Measurements from ENCODE around the gene SUSD3. TPM values are rescaled to one million over a fixed set of nuclear protein-coding genes. Genes with fewer than 3 reads are reported as not detected.

Gene SUSD3
- total and polyA plus RNA-seq, 9 donors, result 1.7 to 3.9 (median 2.6) TPM

DNA sequence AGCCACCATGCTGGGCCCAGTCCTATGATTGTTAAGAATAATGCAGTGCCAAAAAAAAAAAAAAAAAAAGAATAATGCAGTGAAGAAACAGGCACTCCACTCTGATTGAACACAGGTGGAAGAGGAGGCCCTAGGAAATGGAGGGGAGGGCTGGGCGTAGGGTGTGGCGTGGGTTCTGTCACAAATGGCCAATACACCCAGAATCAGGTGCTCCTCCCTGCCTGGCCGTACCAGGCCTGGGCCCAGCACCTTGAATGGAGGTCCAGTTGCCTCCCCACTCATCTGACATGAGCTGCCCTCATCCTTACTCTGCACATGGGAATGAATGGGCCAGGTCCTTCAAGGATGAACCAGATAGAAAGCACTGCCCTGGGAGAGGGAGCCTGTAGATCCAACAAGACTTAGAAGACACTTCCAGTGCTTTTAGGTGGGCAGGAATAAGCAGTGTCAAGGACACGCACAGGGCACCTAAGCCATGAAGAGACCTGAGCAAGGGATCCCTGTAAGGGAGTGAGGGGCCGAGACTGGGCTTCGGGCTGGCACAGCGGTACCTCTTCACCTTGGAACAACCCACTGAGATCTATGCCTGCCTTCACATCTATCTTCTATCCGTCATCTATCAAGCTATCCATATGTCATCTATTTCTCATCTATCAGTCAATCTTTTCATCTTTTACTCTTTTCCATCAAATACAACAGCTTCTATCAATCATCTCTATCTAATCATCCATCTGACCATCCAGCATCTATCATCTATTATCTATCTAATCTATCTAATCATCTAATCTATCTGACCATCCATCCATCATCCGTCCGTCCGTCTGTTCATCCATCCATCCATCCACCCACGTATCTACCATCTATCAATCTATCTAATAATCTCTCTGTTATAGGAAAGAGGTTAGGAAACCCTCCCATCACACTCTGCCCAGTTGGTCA is 59.7 kb downstream of the SUSD3 start:
- Histone ChIP-seq H3K27ac (ENCODE audit: low read length) (no peak overlapping the region), H3K4me3 (ENCODE audit: low read length) (no peak overlapping the region), H3K27me3 (ENCODE audit: control insufficient read depth, insufficient read depth, low read length) (no peaks in the 10 kb centered on the region), H3K36me3 (ENCODE audit: control insufficient read depth, insufficient read depth, low read length) (peaks cover 21% of the 10 kb centered on the region), H3K9me3 (replicated peaks; ENCODE audit: control insufficient read depth, low read depth, low read length) (no peaks in the 10 kb centered on the region), H3K4me1 (ENCODE audit: control insufficient read depth, insufficient read depth, low read length) (peaks cover 42% of the 10 kb centered on the region)
- WGBS (ENCODE audit: insufficient coverage), result 89% methylated on average over 7 of the region's 12 CpGs
- DNase-seq, result peak; percentile 2

- DNase-seq, result peak; percentile 17
These were observed 60.6 kb downstream of the SUSD3 start for GRCh38 chr9:93118863-93119702.

DNA sequence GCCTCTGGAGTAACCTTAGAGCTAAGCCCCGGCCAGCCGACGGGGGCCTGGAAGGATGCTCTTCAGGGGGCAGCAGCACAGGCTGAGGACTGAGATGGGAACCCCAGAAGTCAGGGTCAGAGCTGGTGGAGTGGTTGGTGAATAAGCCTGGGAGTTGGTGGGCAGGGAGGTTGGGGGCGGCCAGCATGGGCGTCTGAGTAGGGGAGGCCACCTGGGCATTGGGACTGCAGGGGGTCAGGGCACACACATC is 61.1 kb downstream of the SUSD3 start:
- no peaks in the 10 kb centered on the region for H3K27me3 ChIP-seq (ENCODE audit: control insufficient read depth, insufficient read depth, low read length)
- H3K4me1 ChIP-seq (ENCODE audit: control insufficient read depth, insufficient read depth, low read length), result peaks cover 39% of the 10 kb centered on the region
- H3K9me3 ChIP-seq (replicated peaks; ENCODE audit: control insufficient read depth, low read depth, low read length), result no peaks in the 10 kb centered on the region
- peaks cover 27% of the 10 kb centered on the region for H3K36me3 ChIP-seq (ENCODE audit: control insufficient read depth, insufficient read depth, low read length)
- WGBS (ENCODE audit: insufficient coverage), result 52% methylated on average over 5 of the region's 5 CpGs
- peak overlapping the region; percentile 62 for H3K27ac ChIP-seq (ENCODE audit: low read length)
- no peak overlapping the region for H3K4me3 ChIP-seq (ENCODE audit: low read length)
- no peak for DNase-seq

More at GRCh38 chr9:93118863-93119702, 60.6 kb downstream of the SUSD3 start:
- peaks cover 25% of the 10 kb centered on the region for H3K36me3 ChIP-seq (ENCODE audit: control insufficient read depth, insufficient read depth, low read length)
- H3K9me3 ChIP-seq (replicated peaks; ENCODE audit: control insufficient read depth, low read depth, low read length), result no peaks in the 10 kb centered on the region
- no peak overlapping the region for H3K4me3 ChIP-seq (ENCODE audit: low read length)
- peaks cover 39% of the 10 kb centered on the region for H3K4me1 ChIP-seq (ENCODE audit: control insufficient read depth, insufficient read depth, low read length)
- WGBS (ENCODE audit: insufficient coverage), result 78% methylated on average over 11 of the region's 12 CpGs
- no peaks in the 10 kb centered on the region for H3K27me3 ChIP-seq (ENCODE audit: control insufficient read depth, insufficient read depth, low read length)
- H3K27ac ChIP-seq (ENCODE audit: low read length), result peak overlapping the region; percentile 62

- H3K9me3 ChIP-seq (replicated peaks; ENCODE audit: control insufficient read depth, low read depth, low read length), result no peaks in the 10 kb centered on the region
- peak; percentile 89 for DNase-seq
- peak overlapping the region; percentile 62 for H3K27ac ChIP-seq (ENCODE audit: low read length)
- H3K36me3 ChIP-seq (ENCODE audit: control insufficient read depth, insufficient read depth, low read length), result peaks cover 29% of the 10 kb centered on the region
- no peak overlapping the region for H3K4me3 ChIP-seq (ENCODE audit: low read length)
- WGBS (ENCODE audit: insufficient coverage), result 40% methylated on average over 18 of the region's 23 CpGs
- H3K4me1 ChIP-seq (ENCODE audit: control insufficient read depth, insufficient read depth, low read length), result peaks cover 39% of the 10 kb centered on the region
- no peaks in the 10 kb centered on the region for H3K27me3 ChIP-seq (ENCODE audit: control insufficient read depth, insufficient read depth, low read length)
These were observed 61.7 kb downstream of the SUSD3 start for GRCh38 chr9:93119953-93120845.

DNA sequence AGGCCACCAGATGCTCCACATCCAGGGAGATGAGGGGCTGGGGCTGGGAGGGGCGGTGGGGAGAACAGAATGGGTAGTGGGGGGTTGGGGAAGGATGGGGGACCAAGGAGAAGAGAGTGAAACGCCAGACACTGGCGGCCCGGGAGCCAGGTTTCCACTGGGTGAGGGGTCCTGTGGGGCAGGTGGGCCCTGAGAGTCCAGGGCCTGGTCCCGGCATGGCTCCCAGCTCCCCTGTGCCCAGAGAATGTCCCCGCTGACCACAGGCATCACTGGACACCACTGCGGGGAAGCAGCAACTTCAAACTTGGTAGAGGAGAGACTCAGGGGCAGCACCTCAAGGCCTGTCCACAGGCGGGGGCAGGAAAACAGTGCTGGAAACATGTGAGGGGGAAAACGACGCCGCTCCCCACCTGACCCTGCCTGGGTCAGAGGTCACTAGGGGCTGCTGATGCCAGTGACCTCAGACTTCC is 62.4 kb downstream of the SUSD3 start:
- H3K4me1 ChIP-seq (ENCODE audit: control insufficient read depth, insufficient read depth, low read length), result peaks cover 39% of the 10 kb centered on the region
- H3K36me3 ChIP-seq (ENCODE audit: control insufficient read depth, insufficient read depth, low read length), result peaks cover 35% of the 10 kb centered on the region
- H3K27ac ChIP-seq (ENCODE audit: low read length), result no peak overlapping the region
- H3K9me3 ChIP-seq (replicated peaks; ENCODE audit: control insufficient read depth, low read depth, low read length), result no peaks in the 10 kb centered on the region
- 81% methylated on average over 9 of the region's 11 CpGs for WGBS (ENCODE audit: insufficient coverage)
- DNase-seq, result peak; percentile 3
- no peaks in the 10 kb centered on the region for H3K27me3 ChIP-seq (ENCODE audit: control insufficient read depth, insufficient read depth, low read length)
- no peak overlapping the region for H3K4me3 ChIP-seq (ENCODE audit: low read length)

GRCh38 chr9:93121316-93122241 is 63.1 kb downstream of the SUSD3 start:
- Histone ChIP-seq H3K36me3 (ENCODE audit: control insufficient read depth, insufficient read depth, low read length) (peaks cover 35% of the 10 kb centered on the region), H3K27me3 (ENCODE audit: control insufficient read depth, insufficient read depth, low read length) (no peaks in the 10 kb centered on the region), H3K4me3 (ENCODE audit: low read length) (no peak overlapping the region), H3K27ac (ENCODE audit: low read length) (no peak overlapping the region), H3K4me1 (ENCODE audit: control insufficient read depth, insufficient read depth, low read length) (peaks cover 40% of the 10 kb centered on the region), H3K9me3 (replicated peaks; ENCODE audit: control insufficient read depth, low read depth, low read length) (no peaks in the 10 kb centered on the region)
- DNase-seq, result peak; percentile 8
- 82% methylated on average over 19 of the region's 20 CpGs for WGBS (ENCODE audit: insufficient coverage)

- WGBS (ENCODE audit: insufficient coverage), result 79% methylated on average over 14 of the region's 14 CpGs
These were observed 64.3 kb downstream of the SUSD3 start for GRCh38 chr9:93122721-93123221.

GRCh38 chr9:93123561-93124283 is 65.2 kb downstream of the SUSD3 start:
- peaks cover 37% of the 10 kb centered on the region for H3K36me3 ChIP-seq (ENCODE audit: control insufficient read depth, insufficient read depth, low read length)
- peak; percentile 3 for DNase-seq
- 75% methylated on average over 8 of the region's 14 CpGs for WGBS (ENCODE audit: insufficient coverage)
- H3K9me3 ChIP-seq (replicated peaks; ENCODE audit: control insufficient read depth, low read depth, low read length), result no peaks in the 10 kb centered on the region
- H3K4me1 ChIP-seq (ENCODE audit: control insufficient read depth, insufficient read depth, low read length), result peaks cover 59% of the 10 kb centered on the region
- H3K4me3 ChIP-seq (ENCODE audit: low read length), result no peak overlapping the region
- H3K27me3 ChIP-seq (ENCODE audit: control insufficient read depth, insufficient read depth, low read length), result no peaks in the 10 kb centered on the region
- H3K27ac ChIP-seq (ENCODE audit: low read length), result no peak overlapping the region

More at GRCh38 chr9:93122721-93123221, 64.3 kb downstream of the SUSD3 start:
- Histone ChIP-seq H3K36me3 (ENCODE audit: control insufficient read depth, insufficient read depth, low read length) (peaks cover 35% of the 10 kb centered on the region), H3K9me3 (replicated peaks; ENCODE audit: control insufficient read depth, low read depth, low read length) (no peaks in the 10 kb centered on the region), H3K4me1 (ENCODE audit: control insufficient read depth, insufficient read depth, low read length) (peaks cover 49% of the 10 kb centered on the region), H3K27me3 (ENCODE audit: control insufficient read depth, insufficient read depth, low read length) (no peaks in the 10 kb centered on the region), H3K27ac (ENCODE audit: low read length) (no peak overlapping the region), H3K4me3 (ENCODE audit: low read length) (no peak overlapping the region)
- peak; percentile 27 for DNase-seq
